Stimulated activated CD4-positive, alpha-beta T cell treated with anti-CD3 and anti-CD28 coated beads, Interleukin-15, amount 100 ng/mL, for 48 hours (primary cell): ENCODE measurements around the gene TAT.
"Not testable (repeated sequence)": the region's sequence is repeated elsewhere in the genome, so short reads cannot be mapped to it uniquely, and the experiment has no call there.

ENCODE experiments used
- DNase-seq, 2 donors: peaks; one replicate each; pipeline ENCODE4 v3.0.0-alpha.2; 2020; ENCODE audit warnings: low read depth in 2 of 2

TAT gene

GRCh38 chr16:71576971-71577370, at the start of gene TAT:
TSS of gene TAT (minus strand) at chr16:71577092. CDS start at chr16:71576415, 677 bp downstream.
- DNase-seq = no peak

- DNase-seq = no peak
Measured at GRCh38 chr16:71626018-71626857, 49.3 kb upstream of the TAT start, which contains the start of gene MARVELD3. TSS of gene MARVELD3 (plus strand) at chr16:71626184. CDS start at chr16:71626230, 46 bp downstream.

GRCh38 chr16:71625113-71625850, 48.4 kb upstream of the TAT start:
- DNase-seq = no peak

GRCh38 chr16:71623597-71623996, 46.7 kb upstream of the TAT start:
- DNase-seq = no peak

- DNase-seq = no peak
Measured at GRCh38 chr16:71622088-71622487, 45.2 kb upstream of the TAT start.

- no peak for DNase-seq
Measured at GRCh38 chr16:71618429-71618828, 41.5 kb upstream of the TAT start.

- DNase-seq = not testable (repeated sequence)
Measured at GRCh38 chr16:71614956-71615355, 38.1 kb upstream of the TAT start.

- DNase-seq = peak; percentile 67 to 79
Measured at GRCh38 chr16:71610936-71611871, 34.3 kb upstream of the TAT start.

GRCh38 chr16:71610447-71610846, 33.6 kb upstream of the TAT start:
- DNase-seq = no peak

GRCh38 chr16:71609066-71609465, 32.2 kb upstream of the TAT start:
- no peak for DNase-seq

- DNase-seq = no peak
Measured at GRCh38 chr16:71600822-71601221, 23.9 kb upstream of the TAT start.

GRCh38 chr16:71598426-71598825, 21.5 kb upstream of the TAT start:
- DNase-seq = not testable (repeated sequence)

- not testable (repeated sequence) for DNase-seq
Measured at GRCh38 chr16:71595340-71595826, 18.5 kb upstream of the TAT start.

GRCh38 chr16:71594000-71594646, 17.2 kb upstream of the TAT start:
- no peak for DNase-seq

- no peak for DNase-seq
Measured at GRCh38 chr16:71593048-71593999, 16.4 kb upstream of the TAT start.

- DNase-seq = no peak
Measured at GRCh38 chr16:71591917-71592316, 15.0 kb upstream of the TAT start.

GRCh38 chr16:71590584-71590983, 13.7 kb upstream of the TAT start:
- DNase-seq = no peak

GRCh38 chr16:71590071-71590470, 13.2 kb upstream of the TAT start:
- not testable (repeated sequence) for DNase-seq

GRCh38 chr16:71589334-71589733, 12.4 kb upstream of the TAT start:
- DNase-seq = not testable (repeated sequence)

- DNase-seq = no peak
Measured at GRCh38 chr16:71585318-71585703, 8.4 kb upstream of the TAT start.
